ENCODE measurements around the gene MRPS14. TPM values are rescaled to one million over a fixed set of nuclear protein-coding genes. Genes with fewer than 3 reads are reported as not detected.

The MRPS14 gene
- total RNA-seq, 1 donor from 2014 or later, result 20.3 TPM

DNA sequence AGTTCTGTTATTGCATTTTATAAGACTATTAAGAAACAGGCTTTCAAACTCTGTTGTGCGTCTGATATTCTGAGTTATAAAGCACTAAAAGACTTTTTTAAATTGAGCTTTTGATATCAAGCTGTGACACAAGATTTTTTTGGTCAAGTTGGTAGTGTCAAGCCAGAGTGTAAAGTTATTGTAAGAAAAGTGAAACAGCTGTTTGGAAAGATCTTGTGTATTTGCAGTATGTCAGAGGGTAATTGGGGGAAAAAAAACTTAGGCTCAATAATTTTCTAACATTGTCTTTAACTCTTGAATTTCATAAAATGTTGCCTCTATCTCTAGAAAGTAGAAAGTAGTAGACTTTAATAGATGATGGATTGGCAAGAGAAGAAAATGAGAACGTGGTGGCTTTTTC lies 19.7 kb downstream of the MRPS14 start:
- no peak overlapping the region for H3K4me2 ChIP-seq (ENCODE audit: low read length)
- H3K27ac ChIP-seq (ENCODE audit: low read depth, low read length), result no peak overlapping the region
- Mint-ChIP-seq H3K4me3 (ENCODE audit: unreplicated experiment) (no peak overlapping the region), H3K4me1 (ENCODE audit: low read depth, unreplicated experiment) (peaks cover 12% of the 10 kb centered on the region), H3K27me3 (ENCODE audit: low read depth, unreplicated experiment) (no peaks in the 10 kb centered on the region), H3K27ac (ENCODE audit: unreplicated experiment) (no peak overlapping the region), H3K36me3 (ENCODE audit: low read depth, unreplicated experiment) (peaks cover 4% of the 10 kb centered on the region), H3K9me3 (ENCODE audit: unreplicated experiment) (no peaks in the 10 kb centered on the region)
- H3K9me3 ChIP-seq (ENCODE audit: insufficient read depth, low read depth, low read length), result no peaks in the 10 kb centered on the region
- H4K20me1 ChIP-seq (ENCODE audit: insufficient read depth, low read length), result peaks cover 26% of the 10 kb centered on the region
- H3K4me1 ChIP-seq (ENCODE audit: insufficient read depth, low read length), result peaks cover 9% of the 10 kb centered on the region
- TF ChIP-seq EZH2 (IDR thresholded peaks at IDR 0.05; ENCODE audit: insufficient read depth, low read length), result no peak
- TF ChIP-seq, protein P1, sequence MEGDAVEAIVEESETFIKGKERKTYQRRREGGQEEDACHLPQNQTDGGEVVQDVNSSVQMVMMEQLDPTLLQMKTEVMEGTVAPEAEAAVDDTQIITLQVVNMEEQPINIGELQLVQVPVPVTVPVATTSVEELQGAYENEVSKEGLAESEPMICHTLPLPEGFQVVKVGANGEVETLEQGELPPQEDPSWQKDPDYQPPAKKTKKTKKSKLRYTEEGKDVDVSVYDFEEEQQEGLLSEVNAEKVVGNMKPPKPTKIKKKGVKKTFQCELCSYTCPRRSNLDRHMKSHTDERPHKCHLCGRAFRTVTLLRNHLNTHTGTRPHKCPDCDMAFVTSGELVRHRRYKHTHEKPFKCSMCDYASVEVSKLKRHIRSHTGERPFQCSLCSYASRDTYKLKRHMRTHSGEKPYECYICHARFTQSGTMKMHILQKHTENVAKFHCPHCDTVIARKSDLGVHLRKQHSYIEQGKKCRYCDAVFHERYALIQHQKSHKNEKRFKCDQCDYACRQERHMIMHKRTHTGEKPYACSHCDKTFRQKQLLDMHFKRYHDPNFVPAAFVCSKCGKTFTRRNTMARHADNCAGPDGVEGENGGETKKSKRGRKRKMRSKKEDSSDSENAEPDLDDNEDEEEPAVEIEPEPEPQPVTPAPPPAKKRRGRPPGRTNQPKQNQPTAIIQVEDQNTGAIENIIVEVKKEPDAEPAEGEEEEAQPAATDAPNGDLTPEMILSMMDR (IDR thresholded peaks at IDR 0.05; ENCODE audit: insufficient read depth, low read depth, low read length), result no peak
- H3K79me2 ChIP-seq (ENCODE audit: insufficient read depth, low read length), result peaks cover 83% of the 10 kb centered on the region
- no peak overlapping the region for H3K4me3 ChIP-seq (ENCODE audit: insufficient read depth, low read depth, low read length)
- DNase-seq (ENCODE audit: low read depth) (no peak), FAIRE-seq (no peak)
- H3K36me3 ChIP-seq (ENCODE audit: insufficient read depth, low read length), result peaks cover 7% of the 10 kb centered on the region
- no peaks in the 10 kb centered on the region for H3K27me3 ChIP-seq (ENCODE audit: insufficient read depth, low read length)
- no peak overlapping the region for H2AFZ ChIP-seq (ENCODE audit: low read depth, low read length)
- no peak overlapping the region for H3K9ac ChIP-seq (ENCODE audit: low read length)

DNA sequence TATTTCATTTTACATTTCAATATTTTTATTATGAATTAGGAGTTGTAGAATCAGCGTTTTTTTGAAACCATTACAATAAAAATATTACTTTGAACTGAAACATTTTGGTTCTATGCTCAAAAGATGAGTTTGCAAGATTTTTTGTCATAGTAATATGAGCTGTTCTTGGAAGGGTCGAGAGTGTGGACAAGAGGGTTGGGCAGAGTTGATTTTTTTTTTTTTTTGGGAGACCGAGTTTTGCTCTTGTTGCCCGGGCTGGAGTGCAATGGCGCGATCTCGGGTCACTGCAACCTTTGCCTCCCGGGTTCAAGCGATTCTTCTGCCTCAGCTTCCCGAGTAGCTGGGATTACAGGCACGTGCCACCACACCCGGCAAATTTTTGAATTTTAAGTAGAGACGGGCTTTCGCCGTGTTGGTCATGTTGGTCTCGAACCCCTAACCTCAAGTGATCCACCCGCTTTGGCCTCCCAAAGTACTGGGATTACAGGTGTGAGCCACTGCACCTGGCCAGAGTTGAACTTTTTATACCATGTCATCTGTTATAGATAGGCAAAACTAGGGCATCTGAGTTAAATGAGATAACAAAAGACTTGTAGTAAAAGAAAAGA lies 20.2 kb downstream of the MRPS14 start:
- Mint-ChIP-seq H3K9me3 (ENCODE audit: unreplicated experiment) (no peaks in the 10 kb centered on the region), H3K27ac (ENCODE audit: unreplicated experiment) (no peak overlapping the region), H3K36me3 (ENCODE audit: low read depth, unreplicated experiment) (peaks cover 4% of the 10 kb centered on the region), H3K4me3 (ENCODE audit: unreplicated experiment) (no peak overlapping the region), H3K27me3 (ENCODE audit: low read depth, unreplicated experiment) (no peaks in the 10 kb centered on the region), H3K4me1 (ENCODE audit: low read depth, unreplicated experiment) (peaks cover 12% of the 10 kb centered on the region)
- Histone ChIP-seq H3K27me3 (ENCODE audit: insufficient read depth, low read length) (no peaks in the 10 kb centered on the region), H2AFZ (ENCODE audit: low read depth, low read length) (no peak overlapping the region), H3K27ac (ENCODE audit: low read depth, low read length) (no peak overlapping the region), H3K79me2 (ENCODE audit: insufficient read depth, low read length) (peaks cover 81% of the 10 kb centered on the region), H3K9me3 (ENCODE audit: insufficient read depth, low read depth, low read length) (no peaks in the 10 kb centered on the region), H3K4me1 (ENCODE audit: insufficient read depth, low read length) (peaks cover 9% of the 10 kb centered on the region), H3K4me3 (ENCODE audit: insufficient read depth, low read depth, low read length) (no peak overlapping the region), H3K4me2 (ENCODE audit: low read length) (no peak overlapping the region), H3K9ac (ENCODE audit: low read length) (no peak overlapping the region), H3K36me3 (ENCODE audit: insufficient read depth, low read length) (peaks cover 7% of the 10 kb centered on the region), H4K20me1 (ENCODE audit: insufficient read depth, low read length) (peaks cover 24% of the 10 kb centered on the region)
- FAIRE-seq, result no peak
- no peak for DNase-seq (ENCODE audit: low read depth)
- TF ChIP-seq EZH2 (IDR thresholded peaks at IDR 0.05; ENCODE audit: insufficient read depth, low read length), result no peak
- TF ChIP-seq, protein P1 (IDR thresholded peaks at IDR 0.05; ENCODE audit: insufficient read depth, low read depth, low read length), result no peak

DNA sequence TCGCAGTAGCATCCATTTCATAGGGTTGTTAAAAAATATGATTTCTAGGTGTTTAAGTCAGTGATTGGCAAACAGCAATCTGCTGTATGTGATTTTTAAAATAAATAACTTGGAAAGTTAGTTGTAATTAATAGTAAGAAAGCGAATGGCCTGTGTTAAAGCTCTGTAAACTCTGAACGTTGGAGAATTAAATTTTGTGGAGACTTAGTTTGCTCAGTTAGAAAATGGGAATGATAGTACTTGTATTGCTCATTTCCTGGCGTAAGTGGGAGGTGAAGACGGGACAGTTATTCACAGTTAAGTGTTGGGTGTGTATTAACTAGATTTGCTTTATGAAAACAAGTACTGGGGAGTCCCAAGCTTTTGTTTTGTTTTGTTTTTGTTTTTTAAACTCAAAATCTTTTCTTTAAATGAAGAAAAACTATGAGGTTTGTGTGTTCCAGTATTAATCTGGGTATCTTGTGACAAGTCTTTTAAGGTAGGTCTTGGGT lies 22.5 kb downstream of the MRPS14 start:
- Histone ChIP-seq H3K4me1 (ENCODE audit: insufficient read depth, low read length) (peaks cover 17% of the 10 kb centered on the region), H3K27ac (ENCODE audit: low read depth, low read length) (peak overlapping the region; percentile 77), H3K4me3 (ENCODE audit: insufficient read depth, low read depth, low read length) (peak overlapping the region; percentile 97), H2AFZ (ENCODE audit: low read depth, low read length) (peak overlapping the region; percentile 83), H3K79me2 (ENCODE audit: insufficient read depth, low read length) (peaks cover 59% of the 10 kb centered on the region), H3K36me3 (ENCODE audit: insufficient read depth, low read length) (no peaks in the 10 kb centered on the region), H4K20me1 (ENCODE audit: insufficient read depth, low read length) (peaks cover 19% of the 10 kb centered on the region), H3K9ac (ENCODE audit: low read length) (peak overlapping the region; percentile 92), H3K4me2 (ENCODE audit: low read length) (peak overlapping the region; percentile 95), H3K9me3 (ENCODE audit: insufficient read depth, low read depth, low read length) (no peaks in the 10 kb centered on the region), H3K27me3 (ENCODE audit: insufficient read depth, low read length) (no peaks in the 10 kb centered on the region)
- peaks cover 2% of the 10 kb centered on the region for H3K36me3 Mint-ChIP-seq (ENCODE audit: low read depth, unreplicated experiment)
- peak overlapping the region; percentile 87 for H3K27ac Mint-ChIP-seq (ENCODE audit: unreplicated experiment)
- no peak for TF ChIP-seq EZH2 (IDR thresholded peaks at IDR 0.05; ENCODE audit: insufficient read depth, low read length)
- TF ChIP-seq, protein P1 (IDR thresholded peaks at IDR 0.05; ENCODE audit: insufficient read depth, low read depth, low read length), result no peak
- no peaks in the 10 kb centered on the region for H3K9me3 Mint-ChIP-seq (ENCODE audit: unreplicated experiment)
- DNase-seq (ENCODE audit: low read depth) (no peak), FAIRE-seq (no peak)
- no peaks in the 10 kb centered on the region for H3K27me3 Mint-ChIP-seq (ENCODE audit: low read depth, unreplicated experiment)
- no peak overlapping the region for H3K4me3 Mint-ChIP-seq (ENCODE audit: unreplicated experiment)
- H3K4me1 Mint-ChIP-seq (ENCODE audit: low read depth, unreplicated experiment), result peaks cover 15% of the 10 kb centered on the region
